GM12875 (cell line): ENCODE measurements around the gene SDF4.

Experiments
- H3K4me3 ChIP-seq: one replicate; pipeline ENCODE4 v1.5.1; 2011; ENCODE audit warnings: low read depth, low read length, control low read depth
- CTCF ChIP-seq: IDR thresholded peaks from 2 replicates; pipeline ENCODE4 v1.5.1; 2011; ENCODE audit warnings: low read depth, mild to moderate bottlenecking, control low read depth, inconsistent platforms, low read length, moderate library complexity, borderline replicate concordance; ENCODE audit not compliant: insufficient read depth

SDF4 gene

DNA sequence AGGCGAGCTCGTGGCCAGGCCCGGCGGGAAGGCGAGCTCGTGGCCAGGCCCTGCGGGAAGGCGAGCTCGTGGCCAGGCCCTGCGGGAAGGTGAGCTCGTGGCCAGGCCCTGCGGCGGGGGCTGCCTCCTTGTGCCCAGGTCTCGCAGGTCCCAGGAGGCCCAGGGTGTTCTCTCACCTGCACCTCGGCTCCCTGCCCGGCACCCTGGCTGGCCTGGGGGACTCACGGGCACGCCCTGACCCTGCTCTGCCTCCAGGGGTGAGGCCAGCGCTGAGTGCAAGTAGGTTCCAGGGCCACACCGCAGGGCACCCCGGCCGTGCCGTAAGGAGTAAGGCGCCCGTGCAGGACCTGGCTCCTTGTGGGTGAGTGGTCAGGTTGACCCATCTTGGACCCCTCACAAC, 4.4 kb downstream of the SDF4 start:
- no peak for TF ChIP-seq CTCF
- H3K4me3 ChIP-seq: no peak overlapping the region

DNA sequence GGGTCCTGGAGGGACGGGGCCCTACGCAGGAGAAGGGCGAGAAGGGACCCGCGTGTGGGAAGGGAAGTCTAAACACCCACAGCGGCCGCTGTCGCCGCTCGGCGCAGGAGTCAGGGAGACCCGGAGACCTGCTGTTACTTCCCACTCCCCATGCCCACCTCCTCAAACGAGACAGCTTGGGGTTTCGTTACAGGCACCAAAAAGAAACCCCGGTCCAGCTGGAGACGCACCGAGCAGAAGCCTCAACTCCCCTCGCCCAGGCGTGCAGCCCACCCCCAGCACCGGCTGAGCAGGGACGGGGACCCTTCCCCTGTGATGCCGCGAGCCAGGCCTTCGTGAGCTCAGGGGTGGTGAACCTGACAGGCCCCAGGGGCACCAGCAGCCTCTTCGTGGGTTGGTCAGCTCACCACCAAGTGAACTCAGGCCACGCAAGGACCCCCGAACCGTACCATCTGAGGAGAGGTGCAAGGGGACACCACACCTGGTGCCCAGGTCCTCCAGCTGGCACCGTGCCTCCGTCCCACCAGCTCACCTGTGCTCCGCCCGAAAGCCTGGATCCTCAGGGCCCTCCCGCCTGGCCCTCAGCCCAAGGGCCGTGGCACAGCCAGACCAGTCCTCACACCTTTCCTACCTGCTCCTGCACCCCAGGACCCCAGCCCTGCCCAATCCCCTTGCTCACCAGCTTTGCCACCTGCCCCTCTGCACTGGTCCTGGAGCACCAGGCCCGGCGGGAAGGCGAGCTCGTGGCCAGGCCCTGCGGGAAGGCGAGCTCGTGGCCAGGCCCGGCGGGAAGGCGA, 5.0 kb downstream of the SDF4 start:
- no peak overlapping the region for H3K4me3 ChIP-seq
- TF ChIP-seq CTCF: no peak

DNA sequence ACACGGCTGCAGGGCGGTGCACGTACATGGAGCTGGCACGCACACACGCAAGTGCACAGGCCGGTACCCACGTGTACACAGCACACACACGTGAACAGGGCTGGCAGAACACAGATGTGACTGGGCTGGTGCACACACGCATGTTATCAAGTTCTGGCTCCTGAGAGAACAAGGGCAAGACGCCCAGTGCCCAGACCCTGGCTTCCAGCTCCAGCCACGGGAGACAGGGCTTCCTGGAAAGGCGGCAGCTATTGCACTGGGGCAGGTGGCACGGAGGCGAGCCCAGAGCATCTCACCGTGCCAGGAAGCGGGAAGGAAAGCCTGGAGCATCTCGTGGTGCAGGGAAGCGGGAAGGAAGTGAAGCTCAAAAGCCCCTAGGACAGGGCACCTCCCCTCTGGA, 5.9 kb downstream of the SDF4 start:
- TF ChIP-seq CTCF: no peak

GRCh38 chr1:1225238-1225845, 6.5 kb downstream of the SDF4 start:
- no peak for TF ChIP-seq CTCF
- no peak overlapping the region for H3K4me3 ChIP-seq

More for the DNA sequence above, 5.9 kb downstream of the SDF4 start:
- H3K4me3 ChIP-seq: no peak overlapping the region

- H3K4me3 ChIP-seq: no peak overlapping the region
- TF ChIP-seq CTCF: no peak
Observed at GRCh38 chr1:1223891-1224290, 7.9 kb downstream of the SDF4 start.

- no peak overlapping the region for H3K4me3 ChIP-seq
- no peak for TF ChIP-seq CTCF
Observed at GRCh38 chr1:1223321-1223720, 8.5 kb downstream of the SDF4 start.
